IMR-90 (cell line): ENCODE results near the gene IL1A. TPM values are rescaled to one million over a fixed set of nuclear protein-coding genes. Genes with fewer than 3 reads are reported as not detected.

Experiments
- ATAC-seq: fragments of 200-7000 bp; cut with Tn5 transposase; 2 replicates; pipeline ENCODE4 v1.9.1; 2020; ENCODE audit warnings: low read depth, mild to moderate bottlenecking, moderate library complexity
- BruUV-seq: library from RNA; stranded (reverse); fragments of 400-500 nt; replicated peaks from 2 replicates; lab custom pipeline; 2021; lab: Mats Ljungman, UMichigan
- CTCF ChIA-PET: fragments of 300-600 bp; formaldehyde crosslinking; extraction: SDS; loops from one replicate; lab custom pipeline; 2021; ENCODE audit warnings: antibody characterized with exemption; lab: Yijun Ruan, JAX
- POLR2A ChIA-PET: fragments of 300-600 bp; sonication (Branson Sonifier 250); formaldehyde crosslinking; loops from one replicate; lab custom pipeline; 2022; ENCODE audit warnings: antibody characterized with exemption; ENCODE audit not compliant: unreplicated experiment; lab: Charles Lee
- DNase-seq: peaks from one replicate; pipeline ENCODE4 v3.0.0; 2013
- H2AFZ ChIP-seq: replicated peaks from 2 replicates; pipeline ENCODE3; 2013; ENCODE audit warnings: low read length, mild to moderate bottlenecking; ENCODE audit not compliant: poor library complexity
- H2AK5ac ChIP-seq: 2 replicates; pipeline ENCODE4 v1.6.1; 2013; ENCODE audit warnings: low read depth, low read length, inconsistent platforms
- H2AK9ac ChIP-seq: replicated peaks from 2 replicates; pipeline ENCODE3; 2013; ENCODE audit warnings: mild to moderate bottlenecking, low read depth, low read length, moderate library complexity; ENCODE audit not compliant: poor library complexity
- H2BK120ac ChIP-seq: 2 replicates; pipeline ENCODE4 v1.6.1; 2013; ENCODE audit warnings: low read depth, low read length, inconsistent platforms
- H2BK15ac ChIP-seq: 3 replicates; pipeline ENCODE4 v1.6.1; 2013; ENCODE audit warnings: low read depth, low read length, inconsistent platforms
- H2BK20ac ChIP-seq: 2 replicates; pipeline ENCODE4 v1.6.1; 2013; ENCODE audit warnings: low read depth, mild to moderate bottlenecking, inconsistent platforms, low read length, moderate library complexity
- H2BK5ac ChIP-seq: 2 replicates; pipeline ENCODE4 v1.6.1; 2013; ENCODE audit warnings: mild to moderate bottlenecking, low read depth, low read length, inconsistent platforms; ENCODE audit not compliant: poor library complexity, severe bottlenecking
- H3K14ac ChIP-seq: replicated peaks from 2 replicates; pipeline ENCODE4 v1.6.1; 2013; ENCODE audit warnings: low read depth, low read length, inconsistent platforms
- H3K18ac ChIP-seq: 2 replicates; pipeline ENCODE4 v1.6.1; 2013; ENCODE audit warnings: low read depth, low read length, control low read depth
- H3K23ac ChIP-seq: 2 replicates; pipeline ENCODE4 v1.6.1; 2013; ENCODE audit warnings: low read depth, low read length, inconsistent platforms
- H3K27ac ChIP-seq: 2 replicates; pipeline ENCODE4 v1.5.1; 2013; ENCODE audit warnings: mild to moderate bottlenecking, control low read depth, low read length; ENCODE audit not compliant: insufficient read depth
- H3K27me3 ChIP-seq: 2 replicates; pipeline ENCODE4 v1.6.1; 2013; ENCODE audit warnings: low read length; ENCODE audit not compliant: control insufficient read depth, insufficient read depth
- H3K36me3 ChIP-seq: 2 replicates; pipeline ENCODE4 v1.6.1; 2013; ENCODE audit warnings: low read length, mixed read lengths; ENCODE audit not compliant: control insufficient read depth, insufficient read depth
- H3K4ac ChIP-seq: 2 replicates; pipeline ENCODE4 v1.6.1; 2013; ENCODE audit warnings: low read depth, low read length, inconsistent platforms
- H3K4me1 ChIP-seq: 2 replicates; pipeline ENCODE4 v1.6.1; 2013; ENCODE audit warnings: low read length, mixed read lengths; ENCODE audit not compliant: control insufficient read depth, insufficient read depth
- H3K4me2 ChIP-seq: 2 replicates; pipeline ENCODE4 v1.6.1; 2013; ENCODE audit warnings: low read depth, mild to moderate bottlenecking, control low read depth, low read length, moderate library complexity
- H3K4me3 ChIP-seq: 2 replicates; pipeline ENCODE4 v1.5.1; 2013; ENCODE audit warnings: low read depth, mild to moderate bottlenecking, control low read depth, low read length, moderate library complexity; ENCODE audit not compliant: insufficient read depth
- H3K56ac ChIP-seq: 2 replicates; pipeline ENCODE4 v1.6.1; 2013; ENCODE audit warnings: low read length, inconsistent platforms; ENCODE audit not compliant: insufficient read depth; ENCODE audit errors: extremely low read depth
- H3K79me1 ChIP-seq, 2 experiments: 2 replicates each; pipeline ENCODE4 v1.6.1; 2013; ENCODE audit warnings: low read length in 2 of 2, inconsistent platforms in 1 of 2, low read depth in 1 of 2
- H3K9ac ChIP-seq: 2 replicates; pipeline ENCODE4 v1.6.1; 2013; ENCODE audit warnings: low read depth, low read length, control low read depth
- H3K9me1 ChIP-seq: 2 replicates; pipeline ENCODE4 v1.6.1; 2013; ENCODE audit warnings: low read length, inconsistent platforms; ENCODE audit not compliant: insufficient read depth
- H3K9me3 ChIP-seq: 2 replicates; pipeline ENCODE4 v1.6.1; 2013; ENCODE audit warnings: low read length; ENCODE audit not compliant: control insufficient read depth, insufficient read depth
- H4K20me1 ChIP-seq: 2 replicates; pipeline ENCODE4 v1.6.1; 2013; ENCODE audit warnings: low read length, inconsistent platforms; ENCODE audit not compliant: insufficient read depth
- H4K5ac ChIP-seq: 2 replicates; pipeline ENCODE4 v1.6.1; 2013; ENCODE audit warnings: mild to moderate bottlenecking, low read depth, low read length, control low read depth
- H4K8ac ChIP-seq, 2 experiments: 2 replicates each; pipeline ENCODE4 v1.6.1; 2013; ENCODE audit warnings: low read depth in 2 of 2, low read length in 2 of 2, control low read depth in 1 of 2, inconsistent platforms in 1 of 2
- H4K91ac ChIP-seq: 2 replicates; pipeline ENCODE4 v1.6.1; 2013; ENCODE audit warnings: low read depth, low read length, inconsistent platforms; ENCODE audit not compliant: insufficient read depth
- CHD1 ChIP-seq: IDR thresholded peaks from 2 replicates; pipeline ENCODE4 v1.6.1; 2012; ENCODE audit warnings: low read depth, low read length, improper control_type of control experiment
- CTCF ChIP-seq: conservative IDR thresholded peaks from 2 replicates; pipeline ENCODE4 v1.5.1; 2012; ENCODE audit warnings: mild to moderate bottlenecking, low read depth, low read length, improper control_type of control experiment
- SMC3 ChIP-seq: fragments of 150-350 bp; IDR thresholded peaks from 2 replicates; pipeline ENCODE4 v1.6.1; 2016; ENCODE audit warnings: low read depth, mild to moderate bottlenecking, antibody characterized with exemption, low read length, moderate library complexity
- WGBS, 2 experiments: methylation state at CpG; one replicate each; pipeline versions ENCODE4 v1.1.5 to v1.1.7; 2013; ENCODE audit warnings: missing lambda C conversion rate in 2 of 2; ENCODE audit not compliant: insufficient read length in 1 of 2; ENCODE audit errors: extremely low coverage in 2 of 2; 5-methylcytosine and 5-hydroxymethylcytosine counted together
- dilution Hi-C: fragments of 300-500 bp; cut with HindIII; formaldehyde crosslinking; loops from one replicate; pipeline ENCODE4 v1.14.3; 2018; ENCODE audit warnings: low sequenced_read_pairs; ENCODE audit not compliant: unreplicated experiment
- in situ Hi-C: fragments of 300-500 bp; cut with MboI; formaldehyde crosslinking; loops from 3 replicates; pipeline ENCODE4 v1.14.3; 2019; ENCODE audit warnings: low sequenced_read_pairs, inconsistent platforms, mixed read lengths
- intact Hi-C: fragments of 100-400 bp; cut with micrococcal nuclease; formaldehyde crosslinking; loops from 2 replicates; pipeline ENCODE4 v1.10.0; 2022
- polyA plus RNA-seq, 3 experiments: library from polyadenylated mRNA; depleted of rRNA; stranded (reverse); fragments of >200 nt; gene quantifications; 2 replicates each; pipeline ENCODE4 v1.2.3, GENCODE V29; 2012; ENCODE audit warnings: low replicate concordance in 1 of 3
- total RNA-seq: library from RNA; depleted of rRNA; stranded (reverse); fragments of >200 nt; gene quantifications from 2 replicates; pipeline ENCODE4 v1.2.3, GENCODE V29; 2012

Gene IL1A
- total and polyA plus RNA-seq, 2 of the 4 experiments (the other 2 are of a cell fraction), result 0.48 to 1.1 TPM

DNA sequence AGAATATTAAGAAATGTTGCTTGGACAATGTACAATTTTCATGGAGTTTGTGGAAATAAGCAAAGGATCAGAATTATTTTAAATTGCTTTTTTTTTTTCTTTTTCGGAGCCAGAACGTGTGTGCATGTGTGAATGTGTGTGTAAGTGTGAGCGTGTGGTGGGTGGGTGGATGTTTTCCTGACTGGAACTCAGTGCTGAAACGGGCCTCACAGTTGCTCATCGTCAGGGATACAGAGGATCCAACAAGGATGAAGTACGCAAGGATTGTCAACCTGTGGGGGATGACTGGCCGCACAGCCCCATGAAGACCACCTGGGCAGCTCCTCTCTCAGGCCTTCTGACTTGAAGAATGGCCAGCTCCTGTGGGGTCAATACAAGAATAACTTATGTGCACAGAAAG, 34.8 kb upstream of the IL1A start:
- CTCF ChIA-PET, result interaction anchor here (0.6 kb wide), 1 partner anchor 235 kb away, joined by 3 read pairs; the partner anchor contains the start of gene CHCHD5
- TF ChIP-seq CTCF, result no peak
- TF ChIP-seq SMC3, result no peak
- no peak for TF ChIP-seq CHD1
- H2BK5ac ChIP-seq, result no peak overlapping the region
- in situ Hi-C loops, result no loop called here
- no peak overlapping the region for H2AFZ ChIP-seq
- no peaks in the 10 kb centered on the region for H3K27me3 ChIP-seq
- H2BK20ac ChIP-seq, result no peak overlapping the region
- no peaks in the 10 kb centered on the region for H3K36me3 ChIP-seq
- no peak overlapping the region; the same call in 1 of the 2 replicates for H3K4ac ChIP-seq
- no peak overlapping the region for H2BK120ac ChIP-seq
- H3K4me1 ChIP-seq, result peaks cover 10% of the 10 kb centered on the region
- no peak overlapping the region for H3K14ac ChIP-seq
- no peaks in the 10 kb centered on the region for H4K20me1 ChIP-seq
- no peak overlapping the region for H3K9ac ChIP-seq
- no CpG with 5 or more reads among the region's 7 CpGs for WGBS, 2 experiments
- POLR2A ChIA-PET, result no interaction called here
- peaks cover 3% of the 10 kb centered on the region for H3K9me1 ChIP-seq
- ATAC-seq, result no peak
- 0 out of 2 replicates have a peak, but pooled peaks cover 1% of the 10 kb centered on the region for H3K9me3 ChIP-seq
- H3K27ac ChIP-seq, result no peak overlapping the region
- H2BK15ac ChIP-seq, result no peak overlapping the region
- H2AK9ac ChIP-seq, result no peak overlapping the region
- no peak overlapping the region for H3K56ac ChIP-seq
- BruUV-seq, result no TSS peak
- H4K8ac ChIP-seq, result no peak overlapping the region
- no peak overlapping the region for H4K5ac ChIP-seq
- H3K4me2 ChIP-seq, result no peak overlapping the region
- H3K23ac ChIP-seq, result no peak overlapping the region
- dilution Hi-C loops, result no loop called here
- H4K91ac ChIP-seq, result no peak overlapping the region
- intact Hi-C loops, result no loop called here
- no peak overlapping the region for H3K18ac ChIP-seq
- H3K79me1 ChIP-seq, result 0 out of 4 replicates have a peak, but pooled peaks cover 0 to 4% of the 10 kb centered on the region in 2 experiments
- H2AK5ac ChIP-seq, result peak overlapping the region; percentile 35; the same call in 1 of the 2 replicates
- no peak for DNase-seq
- no peak overlapping the region for H3K4me3 ChIP-seq
